Fibroblast of lung (primary cell): ENCODE results near the gene ADRA2A. TPM values are rescaled to one million over a fixed set of nuclear protein-coding genes. Genes with fewer than 3 reads are reported as not detected.

Experiments used
- DNase-seq, 2 donors: peaks; one replicate each; pipeline versions ENCODE4 v3.0.0 to v3.0.0-alpha.2; 2010; ENCODE audit warnings: low read depth in 2 of 2
- H2AFZ ChIP-seq: 2 replicates; pipeline ENCODE4 v1.5.1; 2012; ENCODE audit warnings: low read length, control low read depth, inconsistent platforms
- H3K27ac ChIP-seq: 2 replicates; pipeline ENCODE4 v1.5.1; 2011; ENCODE audit warnings: low read length, control low read depth; ENCODE audit not compliant: insufficient read depth
- H3K27me3 ChIP-seq: 2 replicates; pipeline ENCODE4 v1.5.1; 2011; ENCODE audit warnings: mild to moderate bottlenecking, low read length; ENCODE audit not compliant: control insufficient read depth, insufficient read depth
- H3K36me3 ChIP-seq: 2 replicates; pipeline ENCODE4 v1.5.1; 2011; ENCODE audit warnings: low read length; ENCODE audit not compliant: control insufficient read depth, insufficient read depth
- H3K4me1 ChIP-seq: 2 replicates; pipeline ENCODE4 v1.5.1; 2011; ENCODE audit warnings: low read length; ENCODE audit not compliant: control insufficient read depth, insufficient read depth; ENCODE audit errors: extremely low read depth
- H3K4me2 ChIP-seq: 2 replicates; pipeline ENCODE4 v1.5.1; 2011; ENCODE audit warnings: low read length, control low read depth; ENCODE audit not compliant: insufficient read depth; ENCODE audit errors: extremely low read depth
- H3K4me3 ChIP-seq, 4 experiments: fragments of 200-600 bp in 1 of 4; sonication (generic) in 1 of 4; replicated peaks in 1 of 4; 2 replicates each; pipeline ENCODE4 v1.5.1; 2011 to 2016; ENCODE audit warnings: low read length in 4 of 4, low read depth in 3 of 4, mild to moderate bottlenecking in 3 of 4, control low read depth in 2 of 4, inconsistent platforms in 1 of 4, mixed read lengths in 1 of 4; ENCODE audit not compliant: insufficient read depth in 1 of 4; ENCODE audit errors: control extremely low read depth in 1 of 4
- H3K79me2 ChIP-seq: 2 replicates; pipeline ENCODE4 v1.5.1; 2012; ENCODE audit warnings: mild to moderate bottlenecking, low read length, inconsistent platforms; ENCODE audit not compliant: control insufficient read depth, insufficient read depth
- H3K9ac ChIP-seq: 2 replicates; pipeline ENCODE4 v1.5.1; 2011; ENCODE audit warnings: mild to moderate bottlenecking, low read length, control low read depth; ENCODE audit not compliant: insufficient read depth
- H3K9me3 ChIP-seq: 2 replicates; pipeline ENCODE4 v1.5.1; 2012; ENCODE audit warnings: low read depth, low read length; ENCODE audit not compliant: control insufficient read depth, insufficient read depth
- H4K20me1 ChIP-seq: 2 replicates; pipeline ENCODE4 v1.5.1; 2011; ENCODE audit warnings: low read length; ENCODE audit not compliant: control insufficient read depth, insufficient read depth; ENCODE audit errors: extremely low read depth
- CTCF ChIP-seq, 2 donors: IDR thresholded peaks in 1 of 2; conservative IDR thresholded peaks in 1 of 2; 1 replicate in 1 of 2; 2 replicates in 1 of 2; pipeline ENCODE4 v1.5.1; 2011 to 2012; ENCODE audit warnings: low read length in 2 of 2, control low read depth in 1 of 2, inconsistent platforms in 1 of 2, low read depth in 1 of 2, mild to moderate bottlenecking in 1 of 2
- EZH2 ChIP-seq: IDR thresholded peaks from 2 replicates; pipeline ENCODE4 v1.5.1; 2012; ENCODE audit warnings: low read length, control low read depth, mild to moderate bottlenecking; ENCODE audit errors: missing control alignments
- polyA plus RNA-seq, 2 donors: library from polyadenylated mRNA; depleted of rRNA in 1 of 2; stranded (reverse) in 1 of 2; unstranded in 1 of 2; fragments of >200 nt; gene quantifications; 2 replicates each; pipeline ENCODE4 v1.2.1, GENCODE V29; 2011 to 2012; ENCODE audit warnings: missing spikeins in 1 of 2
- total RNA-seq: library from RNA; depleted of rRNA; stranded (reverse); fragments of >200 nt; gene quantifications from 2 replicates; pipeline ENCODE4 v1.2.1, GENCODE V29; 2014

The ADRA2A gene
- total and polyA plus RNA-seq, 2 donors (not counting 1 experiment from before 2014, with no cell fraction given): under 0.01 to 0.02 TPM

GRCh38 chr10:111116211-111116610 lies 39.4 kb downstream of the ADRA2A start:
- Histone ChIP-seq H2AFZ (no peak overlapping the region), H3K36me3 (no peaks in the 10 kb centered on the region), H3K4me1 (no peaks in the 10 kb centered on the region), H3K79me2 (no peaks in the 10 kb centered on the region), H3K27ac (no peak overlapping the region), H3K9ac (no peak overlapping the region), H3K9me3 (no peaks in the 10 kb centered on the region), H4K20me1 (no peaks in the 10 kb centered on the region), H3K4me2 (no peak overlapping the region), H3K27me3 (no peaks in the 10 kb centered on the region), H3K4me3 (no peak overlapping the region)
- DNase-seq: no peak
- TF ChIP-seq EZH2 (no peak), CTCF (conservative IDR thresholded peaks at IDR 0.05 in 1 of 2, IDR thresholded peaks at IDR 0.05 in 1 of 2; ENCODE audit: low read depth in 1 of 2, low read length in 2 of 2) (no peak)

GRCh38 chr10:111116762-111117445 lies 40.1 kb downstream of the ADRA2A start:
- Histone ChIP-seq H4K20me1 (no peaks in the 10 kb centered on the region), H3K9me3 (no peaks in the 10 kb centered on the region), H3K9ac (no peak overlapping the region), H3K4me1 (no peaks in the 10 kb centered on the region), H3K4me3 (no peak overlapping the region), H3K4me2 (no peak overlapping the region), H2AFZ (no peak overlapping the region), H3K79me2 (no peaks in the 10 kb centered on the region), H3K27me3 (no peaks in the 10 kb centered on the region), H3K27ac (no peak overlapping the region), H3K36me3 (no peaks in the 10 kb centered on the region)
- TF ChIP-seq EZH2 (no peak), CTCF (conservative IDR thresholded peaks at IDR 0.05 in 1 of 2, IDR thresholded peaks at IDR 0.05 in 1 of 2; ENCODE audit: low read depth in 1 of 2, low read length in 2 of 2) (no peak)
- DNase-seq: no peak

GRCh38 chr10:111117528-111118277 lies 40.9 kb downstream of the ADRA2A start:
- H3K36me3 ChIP-seq: no peaks in the 10 kb centered on the region
- H3K4me2 ChIP-seq: no peak overlapping the region
- no peak overlapping the region for H3K27ac ChIP-seq
- H3K4me1 ChIP-seq: no peaks in the 10 kb centered on the region
- H3K4me3 ChIP-seq: no peak overlapping the region
- no peaks in the 10 kb centered on the region for H3K9me3 ChIP-seq
- no peak for DNase-seq
- no peak overlapping the region for H2AFZ ChIP-seq
- no peak for TF ChIP-seq CTCF (conservative IDR thresholded peaks at IDR 0.05 in 1 of 2, IDR thresholded peaks at IDR 0.05 in 1 of 2; ENCODE audit: low read depth in 1 of 2, low read length in 2 of 2)
- TF ChIP-seq EZH2: no peak
- no peak overlapping the region for H3K9ac ChIP-seq
- no peaks in the 10 kb centered on the region for H4K20me1 ChIP-seq
- no peaks in the 10 kb centered on the region for H3K27me3 ChIP-seq
- no peaks in the 10 kb centered on the region for H3K79me2 ChIP-seq
